HK-2 (cell line): ENCODE results near the gene FRMPD4.

Source experiments
- DNase-seq: peaks from one replicate; pipeline ENCODE4 v3.0.0-alpha.2; 2018; ENCODE audit not compliant: unreplicated experiment

The FRMPD4 gene

DNA sequence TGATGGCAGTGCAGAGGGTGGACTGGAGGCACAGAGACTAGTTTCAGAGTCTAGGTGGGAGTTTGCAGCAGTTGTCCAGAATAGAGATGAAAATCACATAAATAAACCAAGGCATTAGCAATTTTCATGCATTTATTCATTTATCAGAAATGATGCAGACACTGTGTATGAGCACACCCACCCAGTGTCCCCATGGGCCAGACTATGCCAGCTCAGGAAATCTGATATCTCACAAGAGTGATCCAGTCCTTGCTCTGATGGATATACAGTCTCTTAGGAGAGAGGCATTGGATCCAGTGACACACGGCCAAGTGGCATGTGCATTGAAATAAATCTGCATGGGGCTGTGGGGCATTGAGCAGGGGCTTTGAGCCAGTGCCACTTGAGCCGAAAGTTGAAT is 228.2 kb downstream of the FRMPD4 start:
- DNase-seq, result no peak

- no peak for DNase-seq
Observed at GRCh38 chrX:12367254-12367653, 229.0 kb downstream of the FRMPD4 start.

DNA sequence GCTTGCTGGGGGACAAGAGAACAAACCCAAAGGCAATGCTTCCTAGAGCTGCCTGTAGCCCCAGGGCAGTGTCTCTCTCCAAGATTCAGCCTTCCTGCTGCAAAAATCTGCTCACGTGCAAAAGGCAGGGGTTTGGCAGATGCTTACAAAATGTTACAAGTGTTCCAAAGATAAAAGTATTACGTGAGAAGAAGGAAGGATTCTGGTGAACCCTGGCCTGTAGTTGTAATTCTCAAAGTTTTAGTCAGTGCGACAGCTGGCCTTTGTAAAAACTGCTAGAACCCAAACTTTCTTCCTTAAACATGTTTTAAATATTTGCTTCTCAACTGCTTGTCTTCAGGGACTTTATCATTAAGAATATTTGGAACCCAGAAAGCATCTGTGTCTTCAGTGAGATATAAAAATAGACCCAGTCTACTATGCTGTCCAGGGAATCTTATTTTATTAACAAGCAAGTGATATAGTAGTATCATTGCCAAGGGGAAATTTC is 232.3 kb downstream of the FRMPD4 start:
- no peak for DNase-seq

- DNase-seq, result no peak
Observed at GRCh38 chrX:12372111-12372510, 233.8 kb downstream of the FRMPD4 start.

GRCh38 chrX:12374286-12374685 is 236.0 kb downstream of the FRMPD4 start:
- no peak for DNase-seq

GRCh38 chrX:12378253-12378652 is 240.0 kb downstream of the FRMPD4 start:
- DNase-seq, result no peak

GRCh38 chrX:12378706-12379105 is 240.4 kb downstream of the FRMPD4 start:
- no peak for DNase-seq

- no peak for DNase-seq
Observed at GRCh38 chrX:12379671-12380070, 241.4 kb downstream of the FRMPD4 start.

DNA sequence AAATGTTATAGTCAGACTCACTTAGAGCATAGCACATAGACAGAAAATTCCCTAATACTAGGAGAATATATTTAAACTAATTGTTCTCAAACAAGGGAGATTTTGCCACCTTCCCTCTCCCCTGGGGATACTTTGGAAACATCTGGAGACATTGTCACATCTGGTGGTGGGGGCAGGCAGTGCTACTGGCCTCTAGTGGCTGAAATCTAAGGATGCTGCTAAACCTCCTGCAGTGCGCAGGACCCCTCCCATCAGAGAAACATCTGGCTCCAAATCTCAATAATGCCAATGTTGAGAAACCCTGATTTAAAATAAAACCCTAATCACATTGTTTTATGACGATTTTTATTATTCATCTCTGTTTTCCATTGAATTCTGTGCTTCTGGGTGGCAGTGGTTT is 244.9 kb downstream of the FRMPD4 start:
- DNase-seq, result no peak

GRCh38 chrX:12390301-12390700 is 252.0 kb downstream of the FRMPD4 start:
- no peak for DNase-seq

DNA sequence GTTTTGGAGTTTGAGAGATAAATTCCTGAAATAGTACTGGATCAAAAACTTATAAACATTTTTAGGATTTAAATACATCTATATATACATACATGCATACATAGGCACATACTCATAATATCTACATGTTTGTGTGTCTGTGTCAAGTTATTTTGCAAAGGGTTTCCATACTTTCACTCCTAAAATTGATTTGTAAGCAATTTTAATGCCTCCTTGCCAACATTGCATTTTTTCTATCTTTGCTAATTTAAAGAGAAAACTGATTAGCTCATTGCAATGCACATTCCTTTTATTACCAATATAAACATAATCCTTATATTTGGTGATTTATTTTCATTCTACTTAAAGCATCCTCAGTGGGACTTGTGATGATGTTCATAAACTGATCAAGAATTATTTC is 258.3 kb downstream of the FRMPD4 start:
- DNase-seq, result no peak

- no peak for DNase-seq
Observed at GRCh38 chrX:12400218-12400617, 261.9 kb downstream of the FRMPD4 start.

DNA sequence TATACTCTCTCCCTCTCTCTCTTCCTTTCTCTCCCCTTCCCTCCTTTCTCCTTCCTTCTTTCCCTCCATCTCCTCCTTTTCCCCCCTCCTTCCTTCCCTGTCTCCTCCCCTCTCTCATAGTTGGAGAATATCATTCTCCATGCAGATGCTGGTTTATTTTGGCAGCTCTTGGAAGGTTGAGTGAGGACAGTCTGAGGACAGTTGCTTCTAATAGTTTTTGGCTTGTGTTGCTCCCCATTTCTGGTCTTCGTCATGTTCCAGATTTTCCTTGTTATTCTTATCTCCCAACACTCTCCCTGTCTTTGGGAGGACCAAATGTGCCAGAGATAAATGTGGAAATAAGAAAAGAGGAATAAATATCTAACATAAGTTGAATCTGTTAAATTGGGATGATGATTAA is 263.0 kb downstream of the FRMPD4 start:
- no peak for DNase-seq

DNA sequence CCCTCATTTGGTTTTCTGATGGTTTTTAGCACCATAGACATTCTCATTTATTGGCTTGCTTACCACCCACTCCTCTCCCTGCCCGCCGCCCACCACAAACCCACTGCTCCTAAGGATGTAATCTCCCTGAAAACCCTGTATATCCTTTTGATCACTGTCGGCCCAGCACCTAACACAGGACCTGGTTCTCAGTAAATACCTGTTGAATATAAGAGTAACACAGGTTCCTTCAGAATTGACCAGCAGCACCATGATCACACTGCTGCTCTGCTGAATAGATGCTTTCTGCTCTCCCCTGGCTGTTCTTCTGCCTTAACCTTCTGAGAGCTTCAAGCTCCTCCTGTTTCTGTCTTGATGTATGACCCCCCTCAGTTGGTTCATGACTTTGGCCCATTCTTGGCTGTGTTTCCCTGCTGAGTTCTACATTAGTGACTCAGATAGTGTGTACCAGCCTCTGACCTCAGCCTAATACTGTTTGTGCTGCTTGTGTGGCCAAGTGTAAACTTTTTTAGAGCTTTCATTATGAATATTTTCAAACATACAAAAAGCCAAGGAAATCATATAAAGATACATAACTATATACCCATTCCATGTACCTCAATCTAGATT is 265.3 kb downstream of the FRMPD4 start:
- DNase-seq, result no peak

GRCh38 chrX:12405306-12405705 is 267.0 kb downstream of the FRMPD4 start:
- no peak for DNase-seq

GRCh38 chrX:12410523-12410922 is 272.2 kb downstream of the FRMPD4 start:
- no peak for DNase-seq

DNA sequence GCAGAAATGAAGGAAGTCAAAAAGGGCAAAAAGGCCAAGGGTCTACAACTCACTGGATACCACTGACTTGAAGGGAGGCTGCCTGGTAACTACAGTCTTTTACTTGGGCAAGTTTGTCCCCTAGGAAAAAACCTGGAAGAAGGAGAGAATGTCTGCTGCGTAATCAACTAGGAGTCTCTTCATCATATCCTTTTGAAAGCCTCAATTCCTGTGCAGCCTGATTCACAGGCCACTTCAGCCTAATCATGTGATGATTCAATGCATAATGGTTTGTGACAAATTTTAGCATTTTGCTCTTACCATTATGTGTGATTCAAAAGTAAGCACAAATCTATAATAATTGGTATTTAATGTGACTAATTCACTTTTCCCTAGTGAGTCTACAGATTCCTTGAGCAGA is 273.6 kb downstream of the FRMPD4 start:
- no peak for DNase-seq

DNA sequence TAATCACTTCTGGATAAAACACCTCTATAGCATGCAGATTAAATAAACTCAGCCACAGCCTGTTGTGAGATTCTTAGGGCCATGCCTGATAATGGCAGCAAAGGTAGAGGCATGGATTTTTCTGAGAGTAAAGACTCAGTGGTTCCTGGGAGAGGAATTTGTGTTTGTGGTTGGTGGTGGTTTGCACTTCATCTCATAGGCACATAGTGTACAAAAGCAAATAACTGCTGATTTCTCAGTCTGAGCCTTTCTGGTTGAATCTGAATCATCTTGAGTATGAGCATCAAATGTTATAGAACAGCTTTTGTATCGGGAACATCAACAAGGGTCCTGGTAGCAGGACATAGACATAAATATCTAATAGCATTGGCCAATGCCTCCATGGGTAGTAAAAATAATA is 274.3 kb downstream of the FRMPD4 start:
- no peak for DNase-seq

DNA sequence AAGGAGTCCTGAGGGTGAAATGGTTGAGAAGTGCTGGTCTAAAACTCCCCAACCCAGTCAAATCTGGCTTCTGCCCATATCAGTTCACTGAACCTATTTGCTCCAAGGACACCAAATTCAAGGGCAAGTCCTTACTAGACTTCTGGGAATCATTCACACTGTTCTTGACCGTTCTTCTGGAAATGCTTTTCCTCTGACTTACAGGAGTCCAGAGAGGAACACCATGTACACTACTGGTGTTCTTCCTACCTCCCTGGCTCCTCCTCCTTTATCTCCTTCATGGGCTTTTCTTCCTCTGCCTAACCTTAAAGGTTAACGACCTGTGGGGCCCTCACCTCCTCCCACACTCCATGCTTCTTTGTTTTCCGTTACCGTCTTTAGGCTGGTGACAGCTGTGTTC is 281.3 kb downstream of the FRMPD4 start:
- no peak for DNase-seq

- DNase-seq, result no peak
Observed at GRCh38 chrX:12421918-12422317, 283.6 kb downstream of the FRMPD4 start.

DNA sequence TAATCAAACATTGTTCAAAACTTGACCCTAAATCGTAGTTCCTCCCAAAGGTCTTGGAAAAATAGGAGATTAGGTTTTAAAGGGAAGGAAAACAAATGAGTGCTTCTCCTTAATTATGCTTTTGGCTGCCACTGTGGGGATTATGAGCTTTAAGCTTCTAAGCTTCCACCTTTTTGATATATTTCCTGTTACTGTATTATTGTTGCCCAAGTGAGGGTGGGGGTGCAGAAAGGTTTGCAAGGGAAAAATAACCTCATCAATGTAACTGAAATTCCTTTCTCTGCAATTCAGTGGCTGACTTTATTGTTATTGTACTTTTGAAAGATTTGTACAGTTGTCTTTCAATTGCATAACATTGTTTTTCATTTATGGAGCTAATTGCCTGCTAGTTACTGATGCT is 285.1 kb downstream of the FRMPD4 start:
- DNase-seq, result no peak

- DNase-seq, result no peak
Observed at GRCh38 chrX:12425496-12425895, 287.2 kb downstream of the FRMPD4 start.

DNA sequence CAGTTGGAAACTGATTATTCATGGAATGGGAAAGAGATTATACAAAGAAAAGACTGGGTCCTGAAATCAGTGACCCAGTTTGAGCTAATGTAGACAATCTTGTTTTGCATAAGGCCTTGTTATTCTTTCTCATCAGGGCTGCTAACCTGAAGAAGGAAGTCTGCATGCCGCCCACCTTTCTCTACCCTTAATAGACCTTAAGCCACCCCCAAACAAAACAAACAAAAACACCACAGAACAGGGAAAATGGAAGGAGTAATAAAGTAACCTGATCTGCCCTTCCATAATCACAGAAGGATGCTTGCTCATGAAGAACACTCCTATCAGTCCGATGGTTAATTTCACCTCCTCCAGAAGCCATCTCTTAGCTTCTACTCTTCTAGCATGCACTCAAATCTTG is 288.1 kb downstream of the FRMPD4 start:
- no peak for DNase-seq

- no peak for DNase-seq
Observed at GRCh38 chrX:12434493-12434892, 296.2 kb downstream of the FRMPD4 start.
